IPS-11a (cell line): ENCODE measurements around the gene NBDY.
"Not testable (repeated sequence)": the region's sequence is repeated elsewhere in the genome, so short reads cannot be mapped to it uniquely, and the experiment has no call there.

ENCODE experiments used
- H3K4me3 ChIP-seq: one replicate; pipeline ENCODE4 v1.5.1; 2013; ENCODE audit warnings: low read depth, low read length, control low read depth

Gene NBDY

GRCh38 chrX:56764153-56764974, 35.3 kb downstream of the NBDY start:
- no peak overlapping the region for H3K4me3 ChIP-seq

- no peak overlapping the region for H3K4me3 ChIP-seq
Measured at GRCh38 chrX:56764975-56765791, 36.1 kb downstream of the NBDY start.

- no peak overlapping the region for H3K4me3 ChIP-seq
Measured at GRCh38 chrX:56765811-56766553, 36.9 kb downstream of the NBDY start.

GRCh38 chrX:56766554-56767347, 37.7 kb downstream of the NBDY start:
- no peak overlapping the region for H3K4me3 ChIP-seq

GRCh38 chrX:56767348-56768119, 38.5 kb downstream of the NBDY start:
- not testable (repeated sequence) for H3K4me3 ChIP-seq

- not testable (repeated sequence) for H3K4me3 ChIP-seq
Measured at GRCh38 chrX:56768120-56768660, 39.1 kb downstream of the NBDY start.

- H3K4me3 ChIP-seq, result not testable (repeated sequence)
Measured at GRCh38 chrX:56772675-56773521, 43.9 kb downstream of the NBDY start.

GRCh38 chrX:56773522-56774060, 44.5 kb downstream of the NBDY start:
- H3K4me3 ChIP-seq, result not testable (repeated sequence)

- not testable (repeated sequence) for H3K4me3 ChIP-seq
Measured at GRCh38 chrX:56778099-56778923, 49.3 kb downstream of the NBDY start.

- not testable (repeated sequence) for H3K4me3 ChIP-seq
Measured at GRCh38 chrX:56778924-56779468, 50.0 kb downstream of the NBDY start.

GRCh38 chrX:56780681-56781649, 51.9 kb downstream of the NBDY start:
- not testable (repeated sequence) for H3K4me3 ChIP-seq

- no peak overlapping the region for H3K4me3 ChIP-seq
Measured at GRCh38 chrX:56782352-56782751, 53.3 kb downstream of the NBDY start.

- H3K4me3 ChIP-seq, result no peak overlapping the region
Measured at GRCh38 chrX:56782791-56783449, 53.9 kb downstream of the NBDY start.

GRCh38 chrX:56783450-56783831, 54.4 kb downstream of the NBDY start:
- H3K4me3 ChIP-seq, result no peak overlapping the region

GRCh38 chrX:56783996-56784620, 55.1 kb downstream of the NBDY start:
- H3K4me3 ChIP-seq, result no peak overlapping the region
